ENCODE results near the gene SKI. TPM values are rescaled to one million over a fixed set of nuclear protein-coding genes. Genes with fewer than 3 reads are reported as not detected.

Gene SKI
- total RNA-seq, 1 donor from 2014 or later: 13.5 TPM

GRCh38 chr1:2226525-2227345 lies 1.4 kb upstream of the SKI start:
- TF ChIP-seq CTCF (conservative IDR thresholded peaks at IDR 0.05; ENCODE audit: low read depth, low read length): no peak
- peak overlapping the region; percentile 86 for H3K4me3 ChIP-seq (ENCODE audit: low read depth, low read length)
- DNase-seq (ENCODE audit: low read depth): no peak

GRCh38 chr1:2227346-2228156 lies 568 bp upstream of the SKI start:
- peak overlapping the region; percentile 86 for H3K4me3 ChIP-seq (ENCODE audit: low read depth, low read length)
- no peak for DNase-seq (ENCODE audit: low read depth)
- no peak for TF ChIP-seq CTCF (conservative IDR thresholded peaks at IDR 0.05; ENCODE audit: low read depth, low read length)

- peak overlapping the region; percentile 73 for H3K4me3 ChIP-seq (ENCODE audit: low read depth, low read length)
- TF ChIP-seq CTCF (conservative IDR thresholded peaks at IDR 0.05; ENCODE audit: low read depth, low read length): no peak
- DNase-seq (ENCODE audit: low read depth): no peak
These were observed 546 bp downstream of the SKI start for GRCh38 chr1:2228694-2229036.

GRCh38 chr1:2229037-2229864 lies 1.1 kb downstream of the SKI start:
- no peak for TF ChIP-seq CTCF (conservative IDR thresholded peaks at IDR 0.05; ENCODE audit: low read depth, low read length)
- no peak for DNase-seq (ENCODE audit: low read depth)
- H3K4me3 ChIP-seq (ENCODE audit: low read depth, low read length): peak overlapping the region; percentile 73

GRCh38 chr1:2229911-2230731 lies 2.0 kb downstream of the SKI start:
- no peak for TF ChIP-seq CTCF (conservative IDR thresholded peaks at IDR 0.05; ENCODE audit: low read depth, low read length)
- H3K4me3 ChIP-seq (ENCODE audit: low read depth, low read length): peak overlapping the region; percentile 73
- no peak for DNase-seq (ENCODE audit: low read depth)

Measured in epithelial cell of proximal tubule (primary cell).